PC-3 (cell line): Measurements from ENCODE around the gene TIE1.

Experiments
- EZH2phosphoT487 ChIP-seq: fragments of 300-600 bp; sonication (generic); IDR thresholded peaks from 2 replicates; pipeline ENCODE4 v1.6.1; 2018; ENCODE audit warnings: mild to moderate bottlenecking, antibody characterized with exemption, low read length, borderline replicate concordance
- TF ChIP-seq, protein P1 (sequence below): fragments of 300-600 bp; sonication (generic); conservative IDR thresholded peaks from 2 replicates; pipeline ENCODE4 v1.5.1; 2017; ENCODE audit warnings: antibody characterized with exemption, low read depth, mild to moderate bottlenecking, low read length

DNA sequence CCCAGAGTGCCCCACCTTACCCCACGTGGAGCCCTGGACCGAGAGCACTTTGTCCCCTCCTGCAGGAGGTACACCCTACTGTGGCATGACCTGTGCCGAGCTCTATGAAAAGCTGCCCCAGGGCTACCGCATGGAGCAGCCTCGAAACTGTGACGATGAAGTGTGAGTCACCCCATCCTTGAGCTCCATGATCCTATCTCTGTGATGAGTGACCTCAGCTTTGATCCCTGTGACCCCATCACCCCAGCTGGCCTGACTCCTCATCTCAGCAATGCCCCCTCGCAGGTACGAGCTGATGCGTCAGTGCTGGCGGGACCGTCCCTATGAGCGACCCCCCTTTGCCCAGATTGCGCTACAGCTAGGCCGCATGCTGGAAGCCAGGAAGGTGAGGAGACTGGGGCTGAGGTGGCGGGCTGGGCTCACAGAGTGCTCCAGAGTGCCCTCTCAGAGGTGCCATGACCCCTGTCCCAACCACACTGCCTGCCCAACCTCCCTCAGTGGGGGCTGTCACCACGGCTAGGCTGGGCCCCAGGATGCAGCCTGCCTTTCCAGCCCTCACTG is 20.6 kb downstream of the TIE1 start:
- no peak for TF ChIP-seq EZH2phosphoT487
- TF ChIP-seq, protein P1, sequence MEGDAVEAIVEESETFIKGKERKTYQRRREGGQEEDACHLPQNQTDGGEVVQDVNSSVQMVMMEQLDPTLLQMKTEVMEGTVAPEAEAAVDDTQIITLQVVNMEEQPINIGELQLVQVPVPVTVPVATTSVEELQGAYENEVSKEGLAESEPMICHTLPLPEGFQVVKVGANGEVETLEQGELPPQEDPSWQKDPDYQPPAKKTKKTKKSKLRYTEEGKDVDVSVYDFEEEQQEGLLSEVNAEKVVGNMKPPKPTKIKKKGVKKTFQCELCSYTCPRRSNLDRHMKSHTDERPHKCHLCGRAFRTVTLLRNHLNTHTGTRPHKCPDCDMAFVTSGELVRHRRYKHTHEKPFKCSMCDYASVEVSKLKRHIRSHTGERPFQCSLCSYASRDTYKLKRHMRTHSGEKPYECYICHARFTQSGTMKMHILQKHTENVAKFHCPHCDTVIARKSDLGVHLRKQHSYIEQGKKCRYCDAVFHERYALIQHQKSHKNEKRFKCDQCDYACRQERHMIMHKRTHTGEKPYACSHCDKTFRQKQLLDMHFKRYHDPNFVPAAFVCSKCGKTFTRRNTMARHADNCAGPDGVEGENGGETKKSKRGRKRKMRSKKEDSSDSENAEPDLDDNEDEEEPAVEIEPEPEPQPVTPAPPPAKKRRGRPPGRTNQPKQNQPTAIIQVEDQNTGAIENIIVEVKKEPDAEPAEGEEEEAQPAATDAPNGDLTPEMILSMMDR, result no peak
